Activated CD4-positive, alpha-beta T cell treated with anti-CD3 and anti-CD28 coated beads, Interleukin-2, Interleukin-6, amounts not matched to agents 100 ng/mL and 50 ng/mL, durations not matched to agents 16 hours and 8 hours (primary cell): ENCODE data around the gene PRRX1.

ENCODE experiments used
- DNase-seq: peaks from one replicate; pipeline ENCODE4 v3.0.0-alpha.2; 2020

Gene PRRX1

DNA sequence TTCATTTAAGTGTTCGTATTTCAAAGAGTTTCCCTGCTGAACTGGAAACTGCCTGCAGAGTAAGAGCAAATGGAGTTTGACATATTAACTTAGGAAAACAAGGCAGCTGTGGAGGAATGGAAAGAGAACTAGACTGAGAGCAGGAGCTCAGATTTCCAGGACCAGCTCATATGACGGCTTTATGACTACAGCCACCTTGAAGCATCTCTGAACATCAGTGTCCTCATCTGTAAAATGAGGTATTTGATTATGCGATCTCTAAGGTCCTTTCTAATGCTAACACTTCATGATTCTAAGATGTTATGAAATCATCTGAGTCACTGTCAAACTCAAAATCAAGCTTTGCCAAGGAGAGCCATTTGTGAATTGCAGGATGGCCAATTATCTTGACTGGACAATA is 112.3 kb downstream of the PRRX1 start:
- DNase-seq: no peak

DNA sequence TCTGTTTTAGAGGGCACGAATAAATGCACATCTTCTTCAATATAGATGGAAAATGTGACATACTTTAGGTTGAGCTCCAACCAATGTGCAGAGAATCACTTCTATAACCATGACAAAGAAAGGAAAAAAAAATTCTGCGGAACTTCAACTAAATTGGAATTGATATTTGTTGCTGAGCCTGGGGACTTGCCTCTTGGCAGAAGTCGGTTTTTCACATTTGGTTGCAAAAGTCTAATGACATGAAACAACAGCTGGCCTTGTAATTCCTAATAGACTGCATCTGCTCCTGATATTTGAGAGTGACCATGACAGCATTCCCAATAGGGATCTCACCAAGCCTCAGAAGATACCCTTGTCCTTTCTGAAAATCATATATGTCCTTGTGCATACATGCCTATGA is 112.8 kb downstream of the PRRX1 start:
- no peak for DNase-seq
